H9 (cell line): ENCODE results near the gene BMERB1. TPM values are rescaled to one million over a fixed set of nuclear protein-coding genes. Genes with fewer than 3 reads are reported as not detected.
A peak's percentile ranks its signal among the peaks of the same experiment; 100 is the strongest.

Experiments used
- DNase-seq: peaks from one replicate; pipeline ENCODE4 v3.0.0-alpha.2; 2017
- H2AFZ ChIP-seq: one replicate; pipeline ENCODE4 v1.6.1; 2013; ENCODE audit warnings: mild to moderate bottlenecking, low read length, control low read depth, moderate library complexity
- H2AK5ac ChIP-seq: 2 replicates; pipeline ENCODE4 v1.6.1; 2013; ENCODE audit warnings: low read length, control low read depth, mixed read lengths; ENCODE audit not compliant: insufficient read length
- H2BK120ac ChIP-seq: one replicate; pipeline ENCODE4 v1.6.1; 2013; ENCODE audit warnings: low read depth, mild to moderate bottlenecking, low read length, control low read depth, inconsistent platforms; ENCODE audit not compliant: poor library complexity, severe bottlenecking
- H2BK12ac ChIP-seq: 2 replicates; pipeline ENCODE4 v1.6.1; 2013; ENCODE audit warnings: low read length, control low read depth, mixed read lengths, low read depth; ENCODE audit not compliant: insufficient read length
- H2BK15ac ChIP-seq: 2 replicates; pipeline ENCODE4 v1.6.1; 2013; ENCODE audit warnings: low read depth, low read length, control low read depth
- H2BK20ac ChIP-seq: one replicate; pipeline ENCODE4 v1.6.1; 2013; ENCODE audit warnings: low read depth, mild to moderate bottlenecking, low read length, control low read depth, inconsistent platforms; ENCODE audit not compliant: poor library complexity, severe bottlenecking
- H2BK5ac ChIP-seq: 2 replicates; pipeline ENCODE4 v1.6.1; 2013; ENCODE audit warnings: low read length, control low read depth, mixed read lengths; ENCODE audit not compliant: insufficient read length
- H3K14ac ChIP-seq: 2 replicates; pipeline ENCODE4 v1.6.1; 2013; ENCODE audit warnings: low read length, control low read depth; ENCODE audit not compliant: insufficient read depth
- H3K18ac ChIP-seq: 2 replicates; pipeline ENCODE4 v1.6.1; 2013; ENCODE audit warnings: low read depth, mild to moderate bottlenecking, mixed read lengths, low read length, control low read depth; ENCODE audit not compliant: insufficient read length
- H3K23ac ChIP-seq: 2 replicates; pipeline ENCODE4 v1.6.1; 2013; ENCODE audit warnings: low read length, control low read depth, mixed read lengths, low read depth; ENCODE audit not compliant: insufficient read length
- H3K23me2 ChIP-seq: 2 replicates; pipeline ENCODE4 v1.6.1; 2013; ENCODE audit warnings: low read depth, mild to moderate bottlenecking, mixed read lengths, low read length, control low read depth; ENCODE audit not compliant: insufficient read length, poor library complexity, severe bottlenecking
- H3K27ac ChIP-seq: 2 replicates; pipeline ENCODE4 v1.5.1; 2013; ENCODE audit warnings: low read length, control low read depth, mixed read lengths, low read depth; ENCODE audit not compliant: insufficient read length
- H3K27me3 ChIP-seq: 2 replicates; pipeline ENCODE4 v1.6.1; 2013; ENCODE audit warnings: low read length, control low read depth, inconsistent platforms; ENCODE audit not compliant: insufficient read depth
- H3K4ac ChIP-seq: 2 replicates; pipeline ENCODE4 v1.6.1; 2013; ENCODE audit warnings: low read depth, mild to moderate bottlenecking, control low read depth, inconsistent platforms, low read length, moderate library complexity
- H3K4me1 ChIP-seq: 2 replicates; pipeline ENCODE4 v1.6.1; 2013; ENCODE audit warnings: low read length, control low read depth, inconsistent platforms; ENCODE audit not compliant: insufficient read depth
- H3K4me2 ChIP-seq: 2 replicates; pipeline ENCODE4 v1.6.1; 2013; ENCODE audit warnings: low read length, control low read depth, mixed read lengths; ENCODE audit not compliant: insufficient read length, insufficient read depth
- H3K56ac ChIP-seq: 2 replicates; pipeline ENCODE4 v1.6.1; 2013; ENCODE audit warnings: low read depth, mild to moderate bottlenecking, mixed read lengths, low read length, control low read depth; ENCODE audit not compliant: insufficient read length
- H3K79me1 ChIP-seq: 2 replicates; pipeline ENCODE4 v1.6.1; 2013; ENCODE audit warnings: low read depth, mild to moderate bottlenecking, moderate library complexity, low read length, control low read depth, inconsistent platforms; ENCODE audit not compliant: insufficient read depth, poor library complexity, severe bottlenecking
- H3K79me2 ChIP-seq: 2 replicates; pipeline ENCODE4 v1.6.1; 2013; ENCODE audit warnings: low read length, control low read depth, inconsistent platforms; ENCODE audit not compliant: insufficient read depth
- H3K9ac ChIP-seq: 2 replicates; pipeline ENCODE4 v1.6.1; 2013; ENCODE audit warnings: low read length, control low read depth, mixed read lengths; ENCODE audit not compliant: insufficient read length; ENCODE audit errors: extremely low read depth
- H3K9me3 ChIP-seq: one replicate; pipeline ENCODE4 v1.6.1; 2013; ENCODE audit warnings: low read depth, low read length, inconsistent platforms; ENCODE audit not compliant: control insufficient read depth
- H3T11ph ChIP-seq: one replicate; pipeline ENCODE4 v1.6.1; 2013; ENCODE audit warnings: mild to moderate bottlenecking, low read length, control low read depth, inconsistent platforms
- H4K20me1 ChIP-seq: one replicate; pipeline ENCODE4 v1.6.1; 2013; ENCODE audit not compliant: control insufficient read depth, insufficient read length, insufficient read depth
- H4K5ac ChIP-seq: 2 replicates; pipeline ENCODE4 v1.6.1; 2013; ENCODE audit warnings: low read depth, mild to moderate bottlenecking, mixed read lengths, low read length, control low read depth; ENCODE audit not compliant: insufficient read length
- H4K8ac ChIP-seq: replicated peaks from 2 replicates; pipeline ENCODE4 v1.6.1; 2013; ENCODE audit warnings: low read length, control low read depth, mixed read lengths, low read depth; ENCODE audit not compliant: insufficient read length
- H4K91ac ChIP-seq: 2 replicates; pipeline ENCODE4 v1.6.1; 2013; ENCODE audit warnings: low read depth, mild to moderate bottlenecking, moderate library complexity, mixed read lengths, low read length, control low read depth; ENCODE audit not compliant: insufficient read length
- H3K27ac Mint-ChIP-seq, 3 experiments: 2 replicates in 2 of 3; 3 replicates in 1 of 3; pipeline ENCODE4 v1.8.0; 2020 to 2021; ENCODE audit warnings: mixed read lengths in 3 of 3, mild to moderate bottlenecking in 1 of 3, moderate library complexity in 1 of 3
- H3K27me3 Mint-ChIP-seq: 2 replicates; pipeline ENCODE4 v1.8.0; 2021; ENCODE audit warnings: low read depth, mild to moderate bottlenecking, moderate library complexity, mixed read lengths
- H3K36me3 Mint-ChIP-seq, 3 experiments: 2 replicates in 2 of 3; 3 replicates in 1 of 3; pipeline ENCODE4 v1.8.0; 2020 to 2021; ENCODE audit warnings: low read depth in 3 of 3, mixed read lengths in 3 of 3; ENCODE audit not compliant: insufficient read depth in 1 of 3
- H3K4me1 Mint-ChIP-seq, 2 experiments: 2 replicates each; pipeline ENCODE4 v1.8.0; 2020; ENCODE audit warnings: mixed read lengths in 2 of 2
- H3K4me3 Mint-ChIP-seq, 2 experiments: 2 replicates in 1 of 2; 3 replicates in 1 of 2; pipeline ENCODE4 v1.8.0; 2020 to 2021; ENCODE audit warnings: mild to moderate bottlenecking in 2 of 2, mixed read lengths in 2 of 2, moderate library complexity in 1 of 2
- H3K9me3 Mint-ChIP-seq, 2 experiments: 2 replicates in 1 of 2; 3 replicates in 1 of 2; pipeline ENCODE4 v1.8.0; 2020; ENCODE audit warnings: mild to moderate bottlenecking in 2 of 2, mixed read lengths in 2 of 2, moderate library complexity in 1 of 2
- WGBS: extraction: QIAGEN DNeasy Blood & Tissue Kit; methylation state at CpG from one replicate; pipeline ENCODE4 v1.1.7; 2013; ENCODE audit warnings: missing lambda C conversion rate, low lambda C conversion rate, mixed read lengths; ENCODE audit not compliant: insufficient read length; ENCODE audit errors: extremely low coverage; 5-methylcytosine and 5-hydroxymethylcytosine counted together
- total RNA-seq: library from RNA; stranded (reverse); gene quantifications from 2 replicates; pipeline ENCODE4 v1.2.1, GENCODE V29; 2021
- TF ChIP-seq, protein P1 (sequence below): fragments of 200-600 bp; sonication (generic); conservative IDR thresholded peaks from 3 replicates; pipeline ENCODE4 v1.8.0; 2021; ENCODE audit warnings: antibody characterized with exemption, mild to moderate bottlenecking

Gene BMERB1
- total RNA-seq, 1 experiment from 2014 or later: 19.5 TPM

- Histone ChIP-seq H3K18ac (no peak overlapping the region), H3K9me3 (no peaks in the 10 kb centered on the region), H2BK5ac (no peak overlapping the region), H2BK12ac (no peak overlapping the region), H3K14ac (no peak overlapping the region), H2BK15ac (no peak overlapping the region), H3K79me2 (no peaks in the 10 kb centered on the region), H3K23me2 (no peaks in the 10 kb centered on the region), H2BK120ac (no peak overlapping the region), H3T11ph (no peak overlapping the region), H2AK5ac (no peak overlapping the region), H3K23ac (no peak overlapping the region), H3K56ac (no peak overlapping the region), H2AFZ (no peak overlapping the region), H3K4me2 (no peak overlapping the region), H3K4me1 (no peaks in the 10 kb centered on the region), H2BK20ac (no peak overlapping the region), H3K79me1 (no peaks in the 10 kb centered on the region), H4K20me1 (no peaks in the 10 kb centered on the region), H3K27me3 (no peaks in the 10 kb centered on the region), H4K91ac (no peak overlapping the region), H4K5ac (no peak overlapping the region), H3K27ac (no peak overlapping the region), H3K9ac (no peak overlapping the region), H4K8ac (no peak overlapping the region), H3K4ac (no peak overlapping the region)
- WGBS: no CpG with 5 or more reads among the region's 6 CpGs
- Mint-ChIP-seq H3K27ac (peak overlapping the region in 1 of 3 experiments; percentile 63; a peak in 3 of 7 replicates), H3K4me3 (no peak overlapping the region), H3K36me3 (no peaks in the 10 kb centered on the region), H3K9me3 (no peaks in the 10 kb centered on the region), H3K27me3 (no peaks in the 10 kb centered on the region), H3K4me1 (peaks cover 0 to 2% of the 10 kb centered on the region in 2 experiments; a peak in 1 of 4 replicates)
- TF ChIP-seq, protein P1, sequence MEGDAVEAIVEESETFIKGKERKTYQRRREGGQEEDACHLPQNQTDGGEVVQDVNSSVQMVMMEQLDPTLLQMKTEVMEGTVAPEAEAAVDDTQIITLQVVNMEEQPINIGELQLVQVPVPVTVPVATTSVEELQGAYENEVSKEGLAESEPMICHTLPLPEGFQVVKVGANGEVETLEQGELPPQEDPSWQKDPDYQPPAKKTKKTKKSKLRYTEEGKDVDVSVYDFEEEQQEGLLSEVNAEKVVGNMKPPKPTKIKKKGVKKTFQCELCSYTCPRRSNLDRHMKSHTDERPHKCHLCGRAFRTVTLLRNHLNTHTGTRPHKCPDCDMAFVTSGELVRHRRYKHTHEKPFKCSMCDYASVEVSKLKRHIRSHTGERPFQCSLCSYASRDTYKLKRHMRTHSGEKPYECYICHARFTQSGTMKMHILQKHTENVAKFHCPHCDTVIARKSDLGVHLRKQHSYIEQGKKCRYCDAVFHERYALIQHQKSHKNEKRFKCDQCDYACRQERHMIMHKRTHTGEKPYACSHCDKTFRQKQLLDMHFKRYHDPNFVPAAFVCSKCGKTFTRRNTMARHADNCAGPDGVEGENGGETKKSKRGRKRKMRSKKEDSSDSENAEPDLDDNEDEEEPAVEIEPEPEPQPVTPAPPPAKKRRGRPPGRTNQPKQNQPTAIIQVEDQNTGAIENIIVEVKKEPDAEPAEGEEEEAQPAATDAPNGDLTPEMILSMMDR: no peak
- DNase-seq: no peak
Observed at GRCh38 chr16:15426796-15427195, 7.6 kb upstream of the BMERB1 start.
